Endothelial cell (in vitro differentiated cells): Measurements from ENCODE around the gene CNTN3. TPM values are rescaled to one million over a fixed set of nuclear protein-coding genes. Genes with fewer than 3 reads are reported as not detected.

Experiments
- DNase-seq: peaks from one replicate; pipeline ENCODE4 v3.0.0; 2021; ENCODE audit warnings: low spot score
- H3K27ac Mint-ChIP-seq: one replicate; pipeline ENCODE4 v1.8.0; 2021; ENCODE audit warnings: mixed read lengths, inconsistent platforms; ENCODE audit not compliant: unreplicated experiment
- H3K27me3 Mint-ChIP-seq: one replicate; pipeline ENCODE4 v1.8.0; 2021; ENCODE audit warnings: mild to moderate bottlenecking, moderate library complexity, mixed read lengths, inconsistent platforms; ENCODE audit not compliant: unreplicated experiment
- H3K36me3 Mint-ChIP-seq: one replicate; pipeline ENCODE4 v1.8.0; 2021; ENCODE audit warnings: mild to moderate bottlenecking, low read depth, mixed read lengths, inconsistent platforms; ENCODE audit not compliant: unreplicated experiment
- H3K4me1 Mint-ChIP-seq: one replicate; pipeline ENCODE4 v1.8.0; 2021; ENCODE audit warnings: mild to moderate bottlenecking, mixed read lengths, inconsistent platforms; ENCODE audit not compliant: unreplicated experiment
- H3K4me3 Mint-ChIP-seq: one replicate; pipeline ENCODE4 v1.8.0; 2021; ENCODE audit warnings: mild to moderate bottlenecking, mixed read lengths, inconsistent platforms; ENCODE audit not compliant: unreplicated experiment
- H3K9me3 Mint-ChIP-seq: one replicate; pipeline ENCODE4 v1.8.0; 2021; ENCODE audit warnings: mixed read lengths, inconsistent platforms; ENCODE audit not compliant: unreplicated experiment
- CTCF ChIP-seq: fragments of 200-600 bp; sonication (generic); IDR thresholded peaks from one replicate; pipeline ENCODE4 v1.5.0; 2021; ENCODE audit warnings: antibody characterized with exemption; ENCODE audit not compliant: unreplicated experiment
- total RNA-seq: library from RNA; stranded (reverse); fragmentation: NEBNext Ultra II Directional; extraction: Animal tissue kit (Norgen Biotek cat#: 25700); gene quantifications from one replicate; pipeline ENCODE4 v1.2.1, GENCODE V29; 2021; ENCODE audit not compliant: unreplicated experiment

CNTN3 gene
- total RNA-seq, 1 donor from 2014 or later, result 0.62 TPM

GRCh38 chr3:74626011-74626410 lies 11.6 kb upstream of the CNTN3 start:
- no peak overlapping the region for H3K27ac Mint-ChIP-seq

GRCh38 chr3:74624301-74624700 lies 9.8 kb upstream of the CNTN3 start:
- TF ChIP-seq CTCF, result no peak
- H3K4me3 Mint-ChIP-seq, result no peak overlapping the region
- no peak for DNase-seq
- H3K4me1 Mint-ChIP-seq, result no peaks in the 10 kb centered on the region
- H3K36me3 Mint-ChIP-seq, result no peaks in the 10 kb centered on the region
- no peaks in the 10 kb centered on the region for H3K9me3 Mint-ChIP-seq
- peaks cover 3% of the 10 kb centered on the region for H3K27me3 Mint-ChIP-seq
- no peak overlapping the region for H3K27ac Mint-ChIP-seq

More at GRCh38 chr3:74626011-74626410, 11.6 kb upstream of the CNTN3 start:
- Mint-ChIP-seq H3K9me3 (no peaks in the 10 kb centered on the region), H3K27me3 (peaks cover 3% of the 10 kb centered on the region), H3K4me3 (no peak overlapping the region), H3K4me1 (no peaks in the 10 kb centered on the region), H3K36me3 (no peaks in the 10 kb centered on the region)
- TF ChIP-seq CTCF, result no peak
- no peak for DNase-seq

- Mint-ChIP-seq H3K9me3 (no peaks in the 10 kb centered on the region), H3K36me3 (no peaks in the 10 kb centered on the region), H3K4me1 (no peaks in the 10 kb centered on the region), H3K27me3 (peaks cover 3% of the 10 kb centered on the region), H3K4me3 (no peak overlapping the region), H3K27ac (no peak overlapping the region)
- TF ChIP-seq CTCF, result no peak
- DNase-seq, result no peak
Measured at GRCh38 chr3:74623261-74623836, 8.9 kb upstream of the CNTN3 start.

- Mint-ChIP-seq H3K36me3 (no peaks in the 10 kb centered on the region), H3K27ac (no peak overlapping the region), H3K27me3 (no peaks in the 10 kb centered on the region), H3K4me1 (no peaks in the 10 kb centered on the region), H3K4me3 (no peak overlapping the region), H3K9me3 (no peaks in the 10 kb centered on the region)
- TF ChIP-seq CTCF, result no peak
- DNase-seq, result no peak
Measured at GRCh38 chr3:74621581-74621980, 7.1 kb upstream of the CNTN3 start.

GRCh38 chr3:74617776-74618175 lies 3.3 kb upstream of the CNTN3 start:
- no peak for TF ChIP-seq CTCF
- no peak overlapping the region for H3K27ac Mint-ChIP-seq
- no peak for DNase-seq
- no peaks in the 10 kb centered on the region for H3K36me3 Mint-ChIP-seq
- no peaks in the 10 kb centered on the region for H3K9me3 Mint-ChIP-seq
- peaks cover 14% of the 10 kb centered on the region for H3K27me3 Mint-ChIP-seq
- H3K4me3 Mint-ChIP-seq, result no peak overlapping the region
- H3K4me1 Mint-ChIP-seq, result peaks cover 5% of the 10 kb centered on the region
